HG02938 (cell line): ENCODE data around the gene GRM7.

Experiments
- ATAC-seq: cut with Tn5 transposase; IDR thresholded peaks from one replicate; pipeline ENCODE4 v1.9.1; 2021; ENCODE audit warnings: mild to moderate bottlenecking, moderate library complexity; ENCODE audit not compliant: unreplicated experiment

Gene GRM7

DNA sequence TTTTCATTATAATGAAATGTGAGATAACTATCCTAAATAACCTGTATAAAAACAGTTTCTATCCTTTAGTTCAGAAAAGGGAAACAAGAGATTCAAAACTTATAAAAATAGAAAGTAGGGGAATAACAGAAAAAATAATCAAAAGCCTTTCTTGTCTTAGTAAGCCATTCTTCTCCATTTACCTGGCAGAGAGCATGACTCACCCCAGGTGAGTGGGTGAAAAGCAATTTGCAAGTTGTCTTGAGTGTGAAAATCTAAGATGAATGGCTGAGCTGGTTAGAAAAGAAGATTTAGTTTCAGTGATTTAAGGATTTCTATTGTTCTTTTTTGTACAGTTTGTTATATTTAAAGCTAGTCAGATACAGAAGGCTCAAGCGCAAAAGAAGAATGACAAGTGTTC lies 702.0 kb downstream of the GRM7 start:
- ATAC-seq: no peak

- ATAC-seq: no peak
Measured at GRCh38 chr3:7565574-7565973, 704.7 kb downstream of the GRM7 start.

DNA sequence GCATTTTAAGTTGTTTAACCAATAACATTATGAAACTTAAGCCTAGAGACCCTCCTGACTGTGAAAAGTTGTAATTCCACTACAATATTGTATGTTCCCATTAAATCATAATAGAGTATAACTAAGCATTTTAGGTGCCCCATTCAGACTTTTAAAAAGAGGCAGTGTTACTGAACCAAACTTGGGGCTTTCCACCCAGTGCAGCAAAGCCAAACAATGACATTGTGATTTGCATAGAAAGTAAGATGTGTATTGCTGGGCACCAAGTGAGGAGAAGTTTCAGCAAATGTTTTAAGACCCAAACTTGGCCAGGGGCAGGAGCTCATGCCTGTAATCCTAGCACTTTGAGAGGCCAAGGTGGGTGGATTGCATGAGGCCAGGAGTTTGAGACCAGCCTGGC lies 706.2 kb downstream of the GRM7 start:
- no peak for ATAC-seq

GRCh38 chr3:7568526-7569184 lies 707.7 kb downstream of the GRM7 start:
- no peak for ATAC-seq

- ATAC-seq: no peak
Measured at GRCh38 chr3:7573330-7573729, 712.4 kb downstream of the GRM7 start.

GRCh38 chr3:7574435-7574834 lies 713.5 kb downstream of the GRM7 start:
- ATAC-seq: no peak

GRCh38 chr3:7576071-7576470 lies 715.2 kb downstream of the GRM7 start:
- no peak for ATAC-seq

DNA sequence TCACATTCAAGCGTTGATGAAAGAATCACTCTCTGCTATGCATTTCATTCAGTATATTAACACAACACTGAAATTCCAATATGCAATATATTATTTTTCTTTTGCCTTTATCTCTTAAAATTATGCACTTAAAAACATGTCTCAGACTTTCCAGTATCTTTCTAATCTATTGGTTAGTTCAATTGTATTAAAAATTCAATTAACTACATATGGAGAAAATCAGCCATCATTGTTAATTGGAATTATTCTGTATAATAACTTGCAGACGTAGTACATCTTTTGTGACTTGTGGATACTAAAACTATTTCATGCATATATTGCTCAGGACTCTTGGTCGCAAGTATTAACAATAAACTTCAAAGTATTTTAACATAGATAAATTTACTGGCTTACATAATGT lies 715.6 kb downstream of the GRM7 start:
- ATAC-seq: no peak

- ATAC-seq: no peak
Measured at GRCh38 chr3:7577513-7577912, 716.6 kb downstream of the GRM7 start.

DNA sequence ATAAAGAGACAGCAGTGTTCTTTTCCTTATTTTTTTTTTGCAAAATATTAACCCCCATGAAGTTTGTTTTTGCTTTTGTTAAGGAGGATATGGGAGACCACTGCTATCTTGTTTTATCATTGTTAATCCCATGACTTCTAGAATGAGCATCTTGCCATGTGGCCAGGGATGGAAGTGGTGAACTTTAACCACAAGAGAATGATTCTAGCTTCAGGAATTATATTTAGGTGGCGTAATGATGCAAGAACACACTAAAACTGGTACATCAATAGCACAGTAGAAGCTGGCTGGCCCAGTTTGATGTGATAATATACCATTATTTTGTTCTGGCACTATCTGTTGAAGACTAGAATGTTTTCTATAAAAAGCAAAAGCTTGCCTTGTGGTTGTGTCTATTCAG lies 720.9 kb downstream of the GRM7 start:
- no peak for ATAC-seq

- ATAC-seq: no peak
Measured at GRCh38 chr3:7585052-7585451, 724.1 kb downstream of the GRM7 start.

DNA sequence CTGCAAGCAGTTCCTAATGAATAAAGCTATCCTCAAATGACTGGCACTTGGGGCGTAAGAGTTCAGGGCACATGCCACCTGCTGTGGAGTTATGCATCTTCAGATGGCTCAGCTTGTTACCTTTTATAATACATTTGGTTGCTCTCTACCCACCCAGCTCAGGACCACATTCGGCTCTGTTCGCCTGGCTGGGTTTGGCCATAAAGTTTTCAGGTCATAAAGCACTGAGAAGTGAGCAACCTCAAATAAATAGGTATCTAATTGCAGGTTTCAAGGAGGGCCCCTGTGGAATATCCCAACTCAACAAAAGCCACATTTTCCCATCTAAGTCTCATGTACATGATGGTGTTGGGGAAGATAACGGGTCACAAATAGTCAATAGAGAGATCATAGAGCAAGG lies 727.3 kb downstream of the GRM7 start:
- no peak for ATAC-seq

- ATAC-seq: no peak
Measured at GRCh38 chr3:7589526-7589925, 728.6 kb downstream of the GRM7 start.

DNA sequence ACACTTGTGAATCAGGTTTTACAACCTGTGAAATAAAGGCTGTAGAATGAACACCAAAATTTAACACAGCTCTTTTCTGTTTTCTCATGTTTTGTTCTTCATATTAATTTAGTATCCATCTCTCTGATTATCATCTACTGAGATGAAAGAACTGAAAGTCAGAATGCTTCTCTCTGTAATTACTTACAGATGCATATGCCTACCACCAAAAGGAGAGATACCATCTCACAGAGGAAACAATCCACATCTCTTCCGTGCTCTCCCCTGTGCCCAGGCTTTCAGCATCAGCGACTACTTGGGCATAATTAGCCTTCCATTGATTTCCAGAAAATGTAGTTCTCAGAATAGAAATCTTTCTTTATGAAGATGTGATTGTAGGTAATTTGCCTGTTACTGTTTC lies 741.4 kb downstream of the GRM7 start:
- no peak for ATAC-seq

- no peak for ATAC-seq
Measured at GRCh38 chr3:7607083-7607482, 746.2 kb downstream of the GRM7 start.

GRCh38 chr3:7607676-7608075 lies 746.8 kb downstream of the GRM7 start:
- no peak for ATAC-seq

GRCh38 chr3:7610634-7611033 lies 749.7 kb downstream of the GRM7 start:
- no peak for ATAC-seq

- no peak for ATAC-seq
Measured at GRCh38 chr3:7615043-7615442, 754.1 kb downstream of the GRM7 start.

- ATAC-seq: no peak
Measured at GRCh38 chr3:7618606-7619005, 757.7 kb downstream of the GRM7 start.

GRCh38 chr3:7620401-7620800 lies 759.5 kb downstream of the GRM7 start:
- ATAC-seq: no peak

- ATAC-seq: no peak
Measured at GRCh38 chr3:7621046-7621630, 760.2 kb downstream of the GRM7 start.

- no peak for ATAC-seq
Measured at GRCh38 chr3:7621651-7622050, 760.7 kb downstream of the GRM7 start.

- no peak for ATAC-seq
Measured at GRCh38 chr3:7625021-7625420, 764.1 kb downstream of the GRM7 start.
